ENCODE data around the gene CELF4.

GRCh38 chr18:37612524-37613252, 47.1 kb upstream of the CELF4 start:
- TF ChIP-seq EZH2phosphoT487 (IDR thresholded peaks at IDR 0.05; ENCODE audit: insufficient read depth, low read depth), result no peak
- no peak for TF ChIP-seq EZH2 (IDR thresholded peaks at IDR 0.05; ENCODE audit: insufficient read depth, poor library complexity, severe bottlenecking)

All from GM23248 (cell line).